ENCODE data around the gene CERS5.

GRCh38 chr12:50207424-50207823 lies 40.3 kb upstream of the CERS5 start:
- no peak for TF ChIP-seq CTCF (optimal IDR thresholded peaks at IDR 0.05 in 1 of 3, IDR thresholded peaks at IDR 0.05 in 1 of 3, conservative IDR thresholded peaks at IDR 0.05 in 1 of 3; ENCODE audit: extremely low read depth in 1 of 3, insufficient read depth in 2 of 3, low read length in 3 of 3)
- no peak for TF ChIP-seq EZH2 (IDR thresholded peaks at IDR 0.05; ENCODE audit: low read length)

Data from keratinocyte (primary cell).